H9 (cell line): ENCODE measurements around the gene GARRE1. TPM values are rescaled to one million over a fixed set of nuclear protein-coding genes. Genes with fewer than 3 reads are reported as not detected.

Source experiments
- DNase-seq: peaks from one replicate; pipeline ENCODE4 v3.0.0-alpha.2; 2017
- H2AFZ ChIP-seq: one replicate; pipeline ENCODE4 v1.6.1; 2013; ENCODE audit warnings: mild to moderate bottlenecking, low read length, control low read depth, moderate library complexity
- H2AK5ac ChIP-seq: 2 replicates; pipeline ENCODE4 v1.6.1; 2013; ENCODE audit warnings: low read length, control low read depth, mixed read lengths; ENCODE audit not compliant: insufficient read length
- H2BK120ac ChIP-seq: one replicate; pipeline ENCODE4 v1.6.1; 2013; ENCODE audit warnings: low read depth, mild to moderate bottlenecking, low read length, control low read depth, inconsistent platforms; ENCODE audit not compliant: poor library complexity, severe bottlenecking
- H2BK12ac ChIP-seq: 2 replicates; pipeline ENCODE4 v1.6.1; 2013; ENCODE audit warnings: low read length, control low read depth, mixed read lengths, low read depth; ENCODE audit not compliant: insufficient read length
- H2BK15ac ChIP-seq: 2 replicates; pipeline ENCODE4 v1.6.1; 2013; ENCODE audit warnings: low read depth, low read length, control low read depth
- H2BK20ac ChIP-seq: one replicate; pipeline ENCODE4 v1.6.1; 2013; ENCODE audit warnings: low read depth, mild to moderate bottlenecking, low read length, control low read depth, inconsistent platforms; ENCODE audit not compliant: poor library complexity, severe bottlenecking
- H2BK5ac ChIP-seq: 2 replicates; pipeline ENCODE4 v1.6.1; 2013; ENCODE audit warnings: low read length, control low read depth, mixed read lengths; ENCODE audit not compliant: insufficient read length
- H3K14ac ChIP-seq: 2 replicates; pipeline ENCODE4 v1.6.1; 2013; ENCODE audit warnings: low read length, control low read depth; ENCODE audit not compliant: insufficient read depth
- H3K18ac ChIP-seq: 2 replicates; pipeline ENCODE4 v1.6.1; 2013; ENCODE audit warnings: low read depth, mild to moderate bottlenecking, mixed read lengths, low read length, control low read depth; ENCODE audit not compliant: insufficient read length
- H3K23ac ChIP-seq: 2 replicates; pipeline ENCODE4 v1.6.1; 2013; ENCODE audit warnings: low read length, control low read depth, mixed read lengths, low read depth; ENCODE audit not compliant: insufficient read length
- H3K23me2 ChIP-seq: 2 replicates; pipeline ENCODE4 v1.6.1; 2013; ENCODE audit warnings: low read depth, mild to moderate bottlenecking, mixed read lengths, low read length, control low read depth; ENCODE audit not compliant: insufficient read length, poor library complexity, severe bottlenecking
- H3K27ac ChIP-seq: 2 replicates; pipeline ENCODE4 v1.5.1; 2013; ENCODE audit warnings: low read length, control low read depth, mixed read lengths, low read depth; ENCODE audit not compliant: insufficient read length
- H3K27me3 ChIP-seq: 2 replicates; pipeline ENCODE4 v1.6.1; 2013; ENCODE audit warnings: low read length, control low read depth, inconsistent platforms; ENCODE audit not compliant: insufficient read depth
- H3K4ac ChIP-seq: 2 replicates; pipeline ENCODE4 v1.6.1; 2013; ENCODE audit warnings: low read depth, mild to moderate bottlenecking, control low read depth, inconsistent platforms, low read length, moderate library complexity
- H3K4me1 ChIP-seq: 2 replicates; pipeline ENCODE4 v1.6.1; 2013; ENCODE audit warnings: low read length, control low read depth, inconsistent platforms; ENCODE audit not compliant: insufficient read depth
- H3K4me2 ChIP-seq: 2 replicates; pipeline ENCODE4 v1.6.1; 2013; ENCODE audit warnings: low read length, control low read depth, mixed read lengths; ENCODE audit not compliant: insufficient read length, insufficient read depth
- H3K56ac ChIP-seq: 2 replicates; pipeline ENCODE4 v1.6.1; 2013; ENCODE audit warnings: low read depth, mild to moderate bottlenecking, mixed read lengths, low read length, control low read depth; ENCODE audit not compliant: insufficient read length
- H3K79me1 ChIP-seq: 2 replicates; pipeline ENCODE4 v1.6.1; 2013; ENCODE audit warnings: low read depth, mild to moderate bottlenecking, moderate library complexity, low read length, control low read depth, inconsistent platforms; ENCODE audit not compliant: insufficient read depth, poor library complexity, severe bottlenecking
- H3K79me2 ChIP-seq: 2 replicates; pipeline ENCODE4 v1.6.1; 2013; ENCODE audit warnings: low read length, control low read depth, inconsistent platforms; ENCODE audit not compliant: insufficient read depth
- H3K9ac ChIP-seq: 2 replicates; pipeline ENCODE4 v1.6.1; 2013; ENCODE audit warnings: low read length, control low read depth, mixed read lengths; ENCODE audit not compliant: insufficient read length; ENCODE audit errors: extremely low read depth
- H3K9me3 ChIP-seq: one replicate; pipeline ENCODE4 v1.6.1; 2013; ENCODE audit warnings: low read depth, low read length, inconsistent platforms; ENCODE audit not compliant: control insufficient read depth
- H3T11ph ChIP-seq: one replicate; pipeline ENCODE4 v1.6.1; 2013; ENCODE audit warnings: mild to moderate bottlenecking, low read length, control low read depth, inconsistent platforms
- H4K20me1 ChIP-seq: one replicate; pipeline ENCODE4 v1.6.1; 2013; ENCODE audit not compliant: control insufficient read depth, insufficient read length, insufficient read depth
- H4K5ac ChIP-seq: 2 replicates; pipeline ENCODE4 v1.6.1; 2013; ENCODE audit warnings: low read depth, mild to moderate bottlenecking, mixed read lengths, low read length, control low read depth; ENCODE audit not compliant: insufficient read length
- H4K8ac ChIP-seq: replicated peaks from 2 replicates; pipeline ENCODE4 v1.6.1; 2013; ENCODE audit warnings: low read length, control low read depth, mixed read lengths, low read depth; ENCODE audit not compliant: insufficient read length
- H4K91ac ChIP-seq: 2 replicates; pipeline ENCODE4 v1.6.1; 2013; ENCODE audit warnings: low read depth, mild to moderate bottlenecking, moderate library complexity, mixed read lengths, low read length, control low read depth; ENCODE audit not compliant: insufficient read length
- H3K27ac Mint-ChIP-seq, 3 experiments: 2 replicates in 2 of 3; 3 replicates in 1 of 3; pipeline ENCODE4 v1.8.0; 2020 to 2021; ENCODE audit warnings: mixed read lengths in 3 of 3, mild to moderate bottlenecking in 1 of 3, moderate library complexity in 1 of 3
- H3K27me3 Mint-ChIP-seq: 2 replicates; pipeline ENCODE4 v1.8.0; 2021; ENCODE audit warnings: low read depth, mild to moderate bottlenecking, moderate library complexity, mixed read lengths
- H3K36me3 Mint-ChIP-seq, 3 experiments: 2 replicates in 2 of 3; 3 replicates in 1 of 3; pipeline ENCODE4 v1.8.0; 2020 to 2021; ENCODE audit warnings: low read depth in 3 of 3, mixed read lengths in 3 of 3; ENCODE audit not compliant: insufficient read depth in 1 of 3
- H3K4me1 Mint-ChIP-seq, 2 experiments: 2 replicates each; pipeline ENCODE4 v1.8.0; 2020; ENCODE audit warnings: mixed read lengths in 2 of 2
- H3K4me3 Mint-ChIP-seq, 2 experiments: 2 replicates in 1 of 2; 3 replicates in 1 of 2; pipeline ENCODE4 v1.8.0; 2020 to 2021; ENCODE audit warnings: mild to moderate bottlenecking in 2 of 2, mixed read lengths in 2 of 2, moderate library complexity in 1 of 2
- H3K9me3 Mint-ChIP-seq, 2 experiments: 2 replicates in 1 of 2; 3 replicates in 1 of 2; pipeline ENCODE4 v1.8.0; 2020; ENCODE audit warnings: mild to moderate bottlenecking in 2 of 2, mixed read lengths in 2 of 2, moderate library complexity in 1 of 2
- CTCF ChIP-seq: fragments of 200-600 bp; sonication (generic); conservative IDR thresholded peaks from 3 replicates; pipeline ENCODE4 v1.8.0; 2021; ENCODE audit warnings: antibody characterized with exemption, mild to moderate bottlenecking
- WGBS: extraction: QIAGEN DNeasy Blood & Tissue Kit; methylation state at CpG from one replicate; pipeline ENCODE4 v1.1.7; 2013; ENCODE audit warnings: missing lambda C conversion rate, low lambda C conversion rate, mixed read lengths; ENCODE audit not compliant: insufficient read length; ENCODE audit errors: extremely low coverage; 5-methylcytosine and 5-hydroxymethylcytosine counted together
- total RNA-seq: library from RNA; stranded (reverse); gene quantifications from 2 replicates; pipeline ENCODE4 v1.2.1, GENCODE V29; 2021

Gene GARRE1
- total RNA-seq, 1 experiment from 2014 or later: 24.1 TPM

- H3K18ac ChIP-seq: no peak overlapping the region
- no peak for TF ChIP-seq CTCF
- H4K5ac ChIP-seq: no peak overlapping the region
- no peak overlapping the region for H3K27ac ChIP-seq
- peaks cover 1% of the 10 kb centered on the region for H3K79me2 ChIP-seq
- Mint-ChIP-seq H3K4me3 (no peak overlapping the region), H3K9me3 (no peaks in the 10 kb centered on the region), H3K36me3 (peaks cover 0 to 3% (median 2%) of the 10 kb centered on the region in 3 experiments; a peak in 3 of 7 replicates), H3K27me3 (no peaks in the 10 kb centered on the region), H3K27ac (peak overlapping the region in 2 of 3 experiments; percentile 89 to 93; a peak in 4 of 7 replicates), H3K4me1 (peaks cover 34 to 38% of the 10 kb centered on the region in 2 experiments)
- H3K79me1 ChIP-seq: no peaks in the 10 kb centered on the region
- no peak overlapping the region for H2AK5ac ChIP-seq
- no peaks in the 10 kb centered on the region for H3K27me3 ChIP-seq
- no peak overlapping the region for H2BK15ac ChIP-seq
- no peak overlapping the region for H3T11ph ChIP-seq
- peaks cover 8% of the 10 kb centered on the region; the same call in 1 of the 2 replicates for H3K4me1 ChIP-seq
- H3K56ac ChIP-seq: no peak overlapping the region
- no peak overlapping the region for H4K91ac ChIP-seq
- no peaks in the 10 kb centered on the region for H4K20me1 ChIP-seq
- no peak overlapping the region for H2BK20ac ChIP-seq
- H3K14ac ChIP-seq: no peak overlapping the region
- no peaks in the 10 kb centered on the region for H3K23me2 ChIP-seq
- no peak overlapping the region for H2BK12ac ChIP-seq
- no peak overlapping the region for H3K4ac ChIP-seq
- H2BK5ac ChIP-seq: no peak overlapping the region
- H2BK120ac ChIP-seq: no peak overlapping the region
- H3K4me2 ChIP-seq: no peak overlapping the region
- H3K9ac ChIP-seq: no peak overlapping the region
- WGBS: no CpG with 5 or more reads among the region's 2 CpGs
- no peaks in the 10 kb centered on the region for H3K9me3 ChIP-seq
- no peak for DNase-seq
- no peak overlapping the region for H4K8ac ChIP-seq
- no peak overlapping the region for H2AFZ ChIP-seq
- H3K23ac ChIP-seq: no peak overlapping the region
Observed at GRCh38 chr19:34269489-34269888, 15.1 kb downstream of the GARRE1 start.
